Thoracic aorta (tissue), 2 donors: ENCODE results near the gene NLGN1. TPM values are rescaled to one million over a fixed set of nuclear protein-coding genes. Genes with fewer than 3 reads are reported as not detected.

Source experiments
- ATAC-seq: fragments of 150-250 bp; one replicate; pipeline ENCODE4 v1.8.0; 2017; ENCODE audit warnings: low read depth; ENCODE audit not compliant: insufficient number of reproducible peaks, low FRiP score
- DNase-seq: peaks from one replicate; pipeline ENCODE4 v3.0.0-alpha.2; 2020; ENCODE audit warnings: low spot score
- H3K27ac ChIP-seq, 2 donors: fragments of 200-600 bp; sonication (generic); 1 replicate in 1 of 2; 2 replicates in 1 of 2; pipeline ENCODE4 v1.5.1; 2016; ENCODE audit warnings: mild to moderate bottlenecking in 2 of 2, moderate library complexity in 2 of 2
- H3K27me3 ChIP-seq: fragments of 200-600 bp; sonication (generic); replicated peaks from 2 replicates; pipeline ENCODE4 v1.6.0; 2016; ENCODE audit warnings: mild to moderate bottlenecking; ENCODE audit not compliant: insufficient read depth
- H3K36me3 ChIP-seq: fragments of 200-600 bp; sonication (generic); one replicate; pipeline ENCODE4 v1.5.1; 2016
- H3K4me1 ChIP-seq, 2 donors: fragments of 200-600 bp; sonication (generic); 1 replicate in 1 of 2; 2 replicates in 1 of 2; pipeline versions ENCODE4 v1.5.1 to v1.6.0; 2016; ENCODE audit warnings: low read depth in 2 of 2, mild to moderate bottlenecking in 1 of 2; ENCODE audit not compliant: control insufficient read depth in 1 of 2
- H3K4me3 ChIP-seq: fragments of 200-600 bp; sonication (generic); 2 replicates; pipeline ENCODE4 v1.5.1; 2016; ENCODE audit warnings: mild to moderate bottlenecking
- H3K9me3 ChIP-seq: fragments of 200-600 bp; sonication (generic); 2 replicates; pipeline ENCODE4 v1.5.1; 2016
- total RNA-seq, 2 donors: library from RNA; depleted of rRNA; stranded (reverse); fragments of >200 nt; gene quantifications; one replicate each; pipeline versions ENCODE4 v1.1.0 to v1.2.3, GENCODE V29; 2016
- TF ChIP-seq, protein P1 (sequence below): fragments of 200-600 bp; sonication (generic); IDR thresholded peaks from one replicate; pipeline ENCODE4 v1.5.1; 2019; ENCODE audit warnings: antibody characterized with exemption

NLGN1 gene
- total RNA-seq, 2 donors from 2014 or later, result 17.8 to 18.3 TPM

DNA sequence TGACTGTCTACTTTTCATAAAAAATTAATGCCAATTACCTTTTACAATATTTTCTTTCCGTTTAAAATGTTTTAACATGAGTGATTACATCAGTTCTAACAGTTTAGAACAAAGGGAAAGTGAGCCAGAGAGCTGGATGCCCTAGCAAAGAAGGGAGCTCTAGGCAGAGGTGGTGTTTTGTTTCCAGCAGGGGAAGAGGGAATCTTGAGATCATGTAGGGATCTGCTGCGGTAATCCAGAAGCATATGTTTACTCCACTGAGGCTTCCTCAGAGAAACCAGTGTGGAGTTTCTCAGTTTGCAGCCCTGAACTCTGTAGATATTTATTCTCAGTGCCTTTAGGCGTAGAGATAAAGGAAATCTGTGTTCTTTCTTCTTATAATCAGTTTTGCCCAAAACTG, 399.3 kb downstream of the NLGN1 start:
- H3K36me3 ChIP-seq, result no peaks in the 10 kb centered on the region
- H3K4me3 ChIP-seq, result no peak overlapping the region
- H3K9me3 ChIP-seq, result no peaks in the 10 kb centered on the region
- H3K27me3 ChIP-seq, result no peaks in the 10 kb centered on the region
- no peak overlapping the region for H3K27ac ChIP-seq
- ATAC-seq (no peak), DNase-seq (no peak)
- TF ChIP-seq, protein P1, sequence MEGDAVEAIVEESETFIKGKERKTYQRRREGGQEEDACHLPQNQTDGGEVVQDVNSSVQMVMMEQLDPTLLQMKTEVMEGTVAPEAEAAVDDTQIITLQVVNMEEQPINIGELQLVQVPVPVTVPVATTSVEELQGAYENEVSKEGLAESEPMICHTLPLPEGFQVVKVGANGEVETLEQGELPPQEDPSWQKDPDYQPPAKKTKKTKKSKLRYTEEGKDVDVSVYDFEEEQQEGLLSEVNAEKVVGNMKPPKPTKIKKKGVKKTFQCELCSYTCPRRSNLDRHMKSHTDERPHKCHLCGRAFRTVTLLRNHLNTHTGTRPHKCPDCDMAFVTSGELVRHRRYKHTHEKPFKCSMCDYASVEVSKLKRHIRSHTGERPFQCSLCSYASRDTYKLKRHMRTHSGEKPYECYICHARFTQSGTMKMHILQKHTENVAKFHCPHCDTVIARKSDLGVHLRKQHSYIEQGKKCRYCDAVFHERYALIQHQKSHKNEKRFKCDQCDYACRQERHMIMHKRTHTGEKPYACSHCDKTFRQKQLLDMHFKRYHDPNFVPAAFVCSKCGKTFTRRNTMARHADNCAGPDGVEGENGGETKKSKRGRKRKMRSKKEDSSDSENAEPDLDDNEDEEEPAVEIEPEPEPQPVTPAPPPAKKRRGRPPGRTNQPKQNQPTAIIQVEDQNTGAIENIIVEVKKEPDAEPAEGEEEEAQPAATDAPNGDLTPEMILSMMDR, result no peak
- no peaks in the 10 kb centered on the region for H3K4me1 ChIP-seq

DNA sequence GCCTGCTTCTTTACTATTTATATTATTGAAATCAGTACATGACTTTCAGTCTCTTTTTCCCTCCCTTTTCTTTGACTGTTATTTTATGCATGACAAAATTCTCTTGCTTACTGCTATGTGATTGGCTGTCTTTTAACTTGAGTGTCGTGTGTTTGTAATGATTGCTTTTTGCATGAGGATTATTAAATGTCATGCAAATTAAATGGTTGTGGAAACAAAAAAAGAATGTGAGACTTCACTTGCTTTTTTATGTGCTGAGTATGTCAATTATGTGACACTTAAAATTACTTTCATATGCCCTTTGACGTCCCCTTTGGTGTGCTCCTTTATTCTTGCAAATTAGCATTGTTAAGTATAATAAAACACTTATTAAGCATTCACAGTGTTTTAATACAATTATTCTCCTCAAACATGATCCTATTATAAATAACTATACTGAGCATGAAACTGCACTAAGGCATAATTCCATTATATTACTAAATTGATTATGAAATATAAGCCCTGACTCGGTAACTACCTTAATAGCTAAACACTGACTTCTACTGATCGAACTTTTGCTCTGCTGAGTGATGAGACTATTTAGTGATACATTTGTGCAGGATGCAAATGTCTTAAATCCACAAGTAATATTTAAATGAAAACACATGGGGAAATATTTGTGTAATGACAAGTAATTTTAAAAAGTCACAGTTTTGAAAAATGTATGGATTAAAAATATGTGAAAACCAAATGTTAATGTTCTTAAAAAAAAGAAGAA, 401.7 kb downstream of the NLGN1 start:
- H3K4me1 ChIP-seq, result no peaks in the 10 kb centered on the region
- TF ChIP-seq, protein P1, result no peak
- DNase-seq, result no peak

DNA sequence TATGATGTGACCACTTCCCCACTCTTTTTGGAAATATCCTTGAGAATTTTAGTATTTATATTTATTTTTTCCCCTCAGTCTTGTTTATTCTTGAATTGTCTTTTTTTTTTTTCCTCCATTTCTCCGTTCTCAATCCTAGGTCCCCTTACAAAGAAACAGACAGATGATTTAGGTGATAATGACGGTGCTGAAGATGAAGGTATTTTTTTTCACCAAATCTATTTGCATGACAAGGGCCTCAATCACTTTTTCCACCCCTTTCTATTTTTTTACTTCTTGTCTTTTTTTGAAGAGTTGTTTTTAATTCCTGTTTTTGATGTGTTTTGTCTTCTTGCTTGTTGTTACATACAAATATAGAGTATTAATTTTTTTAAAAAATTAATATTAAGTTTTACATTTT, 402.6 kb downstream of the NLGN1 start:
- no peak overlapping the region for H3K27ac ChIP-seq
- no peaks in the 10 kb centered on the region for H3K36me3 ChIP-seq
- H3K4me1 ChIP-seq, result no peaks in the 10 kb centered on the region
- TF ChIP-seq, protein P1, result no peak
- no peaks in the 10 kb centered on the region for H3K9me3 ChIP-seq
- H3K27me3 ChIP-seq, result no peaks in the 10 kb centered on the region
- H3K4me3 ChIP-seq, result no peak overlapping the region
- no peak for ATAC-seq
- no peak for DNase-seq

More for the DNA sequence above, 401.7 kb downstream of the NLGN1 start:
- no peak for ATAC-seq
- H3K27ac ChIP-seq, result no peak overlapping the region
- H3K4me3 ChIP-seq, result no peak overlapping the region
- no peaks in the 10 kb centered on the region for H3K27me3 ChIP-seq
- no peaks in the 10 kb centered on the region for H3K9me3 ChIP-seq
- H3K36me3 ChIP-seq, result no peaks in the 10 kb centered on the region

DNA sequence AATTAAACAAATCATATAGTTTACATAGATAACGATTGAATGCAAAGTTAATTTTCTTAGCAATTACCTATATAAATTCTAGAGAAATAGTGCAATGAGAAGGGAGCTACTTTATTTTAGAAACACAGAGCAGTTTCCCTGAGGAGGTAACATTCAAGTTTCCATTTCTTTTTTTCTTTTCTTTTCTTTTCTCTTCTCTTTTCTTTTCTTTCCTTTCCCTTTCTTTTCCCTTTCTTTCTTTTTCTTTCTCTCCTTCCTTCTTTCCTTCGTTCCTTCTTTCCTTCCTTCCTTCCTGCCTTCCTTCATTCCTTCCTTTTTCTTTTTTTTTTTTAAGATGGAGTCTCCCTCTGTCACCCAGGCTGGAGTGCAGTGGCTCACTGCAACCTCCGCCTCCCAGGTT, 417.3 kb downstream of the NLGN1 start:
- no peak for ATAC-seq
- H3K9me3 ChIP-seq, result no peaks in the 10 kb centered on the region

DNA sequence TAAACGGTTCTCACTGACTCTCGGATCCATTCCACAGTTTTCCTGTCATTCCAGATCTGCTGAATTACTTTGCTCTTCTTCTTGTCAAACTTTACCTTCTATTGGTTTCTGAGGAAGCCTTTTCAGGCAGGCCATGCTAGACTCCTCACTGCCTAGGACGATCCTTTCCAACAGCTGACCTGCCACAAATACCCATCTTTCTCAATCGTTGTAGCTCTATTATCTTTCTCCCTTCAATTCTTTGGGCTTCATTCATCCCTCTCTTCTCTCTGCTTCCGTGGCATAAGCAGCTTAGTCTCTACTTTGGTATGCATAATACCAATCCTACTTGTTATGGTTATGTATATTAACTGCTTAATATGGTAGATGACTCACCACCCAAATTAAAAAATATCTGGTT, 421.8 kb downstream of the NLGN1 start:
- TF ChIP-seq, protein P1, result no peak
- no peaks in the 10 kb centered on the region for H3K9me3 ChIP-seq
- no peak overlapping the region for H3K4me3 ChIP-seq
- DNase-seq, result no peak
- no peaks in the 10 kb centered on the region for H3K36me3 ChIP-seq
- H3K27ac ChIP-seq, result no peak overlapping the region
- no peak for ATAC-seq
- peaks cover 0 to 5% of the 10 kb centered on the region in 2 donors for H3K4me1 ChIP-seq
- H3K27me3 ChIP-seq, result no peaks in the 10 kb centered on the region

More for the DNA sequence above, 417.3 kb downstream of the NLGN1 start:
- TF ChIP-seq, protein P1, result no peak
- DNase-seq, result no peak
- no peak overlapping the region for H3K4me3 ChIP-seq
- H3K36me3 ChIP-seq, result no peaks in the 10 kb centered on the region
- no peaks in the 10 kb centered on the region for H3K27me3 ChIP-seq
- H3K4me1 ChIP-seq, result no peaks in the 10 kb centered on the region
- no peak overlapping the region for H3K27ac ChIP-seq
